ENCODE measurements around the gene MALRD1.

MALRD1 gene

GRCh38 chr10:19168584-19168983, 120.0 kb downstream of the MALRD1 start:
- no peak for TF ChIP-seq CTCF (IDR thresholded peaks at IDR 0.05; ENCODE audit: low read depth, low read length)
- no peak for DNase-seq (ENCODE audit: extremely low read depth, low read depth)

- no peak for TF ChIP-seq CTCF (IDR thresholded peaks at IDR 0.05; ENCODE audit: low read depth, low read length)
- no peak for DNase-seq (ENCODE audit: extremely low read depth, low read depth)
These were observed 120.4 kb downstream of the MALRD1 start for GRCh38 chr10:19169041-19169440.

GRCh38 chr10:19169684-19170083, 121.1 kb downstream of the MALRD1 start:
- no peak for TF ChIP-seq CTCF (IDR thresholded peaks at IDR 0.05; ENCODE audit: low read depth, low read length)
- no peak for DNase-seq (ENCODE audit: extremely low read depth, low read depth)

GRCh38 chr10:19178675-19179074, 130.1 kb downstream of the MALRD1 start:
- TF ChIP-seq CTCF (IDR thresholded peaks at IDR 0.05; ENCODE audit: low read depth, low read length): no peak
- DNase-seq (ENCODE audit: extremely low read depth, low read depth): no peak

GRCh38 chr10:19184891-19185290, 136.3 kb downstream of the MALRD1 start:
- no peak for TF ChIP-seq CTCF (IDR thresholded peaks at IDR 0.05; ENCODE audit: low read depth, low read length)
- no peak for DNase-seq (ENCODE audit: extremely low read depth, low read depth)

GRCh38 chr10:19194866-19195265, 146.3 kb downstream of the MALRD1 start:
- no peak for TF ChIP-seq CTCF (IDR thresholded peaks at IDR 0.05; ENCODE audit: low read depth, low read length)
- DNase-seq (ENCODE audit: extremely low read depth, low read depth): no peak

- DNase-seq (ENCODE audit: extremely low read depth, low read depth): no peak
- no peak for TF ChIP-seq CTCF (IDR thresholded peaks at IDR 0.05; ENCODE audit: low read depth, low read length)
These were observed 147.1 kb downstream of the MALRD1 start for GRCh38 chr10:19195698-19196097.
